Measurements from ENCODE around the gene FAM131B.
"Not testable (repeated sequence)": the region's sequence is repeated elsewhere in the genome, so short reads cannot be mapped to it uniquely, and the experiment has no call there.

The FAM131B gene

GRCh38 chr7:143362131-143363015 lies at the start of gene FAM131B:
FAM131B (minus strand) TSS chr7:143362713; CDS start chr7:143362603, 110 bp downstream.
- no peak for DNase-seq (ENCODE audit: low read depth in 2 of 2, low spot score in 1 of 2)

- DNase-seq (ENCODE audit: low read depth in 2 of 2, low spot score in 1 of 2): no peak
These were observed 49.6 kb upstream of the FAM131B start for GRCh38 chr7:143411976-143412708.

GRCh38 chr7:143410521-143411004 lies 48.0 kb upstream of the FAM131B start:
- DNase-seq (ENCODE audit: low read depth in 2 of 2, low spot score in 1 of 2): no peak

DNA sequence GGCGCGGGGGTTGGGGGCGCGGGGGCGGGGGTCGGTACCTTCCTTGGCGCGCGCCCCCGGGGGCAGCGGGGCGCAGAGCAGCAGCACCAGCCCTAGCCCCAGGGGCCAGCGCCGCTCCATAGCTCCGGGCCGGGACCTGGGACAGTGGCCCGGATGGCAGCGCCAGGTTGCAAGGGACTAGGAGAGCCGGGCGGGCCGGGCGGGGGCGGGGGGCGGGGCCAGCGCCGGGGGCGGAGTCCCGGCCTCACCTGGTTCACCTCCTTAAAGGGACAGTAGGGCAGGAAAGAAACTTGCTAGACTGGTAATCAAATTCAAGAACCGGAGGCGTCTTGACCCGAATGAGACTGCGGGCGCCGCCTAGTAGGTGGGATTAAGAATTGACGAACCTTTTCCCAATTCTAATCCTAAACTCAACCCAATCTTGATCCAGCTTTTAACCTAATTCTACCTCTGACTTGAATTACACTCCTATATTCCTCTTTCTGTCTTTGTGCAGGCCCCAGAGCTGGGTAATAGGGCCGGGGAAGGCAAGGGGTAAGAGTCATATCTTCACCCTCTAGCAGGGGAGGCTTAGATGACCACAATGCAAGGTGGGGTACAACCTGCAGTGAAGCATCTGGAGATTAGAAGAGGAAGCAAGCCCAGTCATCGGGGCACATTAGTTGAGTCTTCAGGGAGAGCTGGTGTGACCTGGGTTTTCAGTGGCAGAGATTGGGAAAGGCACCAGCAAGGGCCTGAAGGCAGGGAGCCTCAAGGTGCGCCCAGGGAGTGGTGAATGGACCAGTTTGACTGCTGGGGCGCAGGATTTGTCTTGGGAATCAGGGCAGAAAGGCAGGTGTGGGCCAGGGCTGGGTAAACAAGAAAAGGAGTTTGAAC lies 46.4 kb upstream of the FAM131B start, which contains the start of gene EPHA1:
Gene EPHA1 (minus strand): TSS at position 171 of the 876 bp plus-strand sequence. CDS start 51 bp downstream, at position 120.
- DNase-seq (ENCODE audit: low read depth in 2 of 2, low spot score in 1 of 2): peak in 1 of 2 donors; percentile 20

DNA sequence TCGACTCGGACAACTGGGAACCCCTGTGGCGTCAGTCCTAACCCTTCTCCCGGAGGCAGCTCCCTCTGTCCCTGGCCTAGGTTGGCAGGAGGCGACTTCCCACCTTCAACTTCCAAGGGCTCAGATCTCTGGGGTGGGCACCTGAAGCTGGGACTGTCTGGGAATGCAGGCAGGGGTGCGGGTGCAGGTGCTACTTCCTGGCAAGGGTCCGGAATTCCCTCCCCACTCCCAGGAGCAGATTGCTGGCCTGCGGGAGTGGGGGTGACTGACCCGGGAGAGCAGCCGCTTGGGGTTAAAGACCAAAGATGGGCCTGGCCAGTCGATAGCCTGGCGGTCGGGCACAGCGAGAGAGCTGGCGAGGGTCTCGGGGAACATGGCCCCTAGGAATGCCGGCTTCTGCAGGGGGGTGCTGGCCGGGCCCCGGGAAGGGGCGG lies 45.8 kb upstream of the FAM131B start:
- no peak for DNase-seq (ENCODE audit: low read depth in 2 of 2, low spot score in 1 of 2)

- no peak for DNase-seq (ENCODE audit: low read depth in 2 of 2, low spot score in 1 of 2)
These were observed 45.1 kb upstream of the FAM131B start for GRCh38 chr7:143407287-143408251.

- DNase-seq (ENCODE audit: low read depth in 2 of 2, low spot score in 1 of 2): no peak
These were observed 43.5 kb upstream of the FAM131B start for GRCh38 chr7:143406002-143406357.

DNA sequence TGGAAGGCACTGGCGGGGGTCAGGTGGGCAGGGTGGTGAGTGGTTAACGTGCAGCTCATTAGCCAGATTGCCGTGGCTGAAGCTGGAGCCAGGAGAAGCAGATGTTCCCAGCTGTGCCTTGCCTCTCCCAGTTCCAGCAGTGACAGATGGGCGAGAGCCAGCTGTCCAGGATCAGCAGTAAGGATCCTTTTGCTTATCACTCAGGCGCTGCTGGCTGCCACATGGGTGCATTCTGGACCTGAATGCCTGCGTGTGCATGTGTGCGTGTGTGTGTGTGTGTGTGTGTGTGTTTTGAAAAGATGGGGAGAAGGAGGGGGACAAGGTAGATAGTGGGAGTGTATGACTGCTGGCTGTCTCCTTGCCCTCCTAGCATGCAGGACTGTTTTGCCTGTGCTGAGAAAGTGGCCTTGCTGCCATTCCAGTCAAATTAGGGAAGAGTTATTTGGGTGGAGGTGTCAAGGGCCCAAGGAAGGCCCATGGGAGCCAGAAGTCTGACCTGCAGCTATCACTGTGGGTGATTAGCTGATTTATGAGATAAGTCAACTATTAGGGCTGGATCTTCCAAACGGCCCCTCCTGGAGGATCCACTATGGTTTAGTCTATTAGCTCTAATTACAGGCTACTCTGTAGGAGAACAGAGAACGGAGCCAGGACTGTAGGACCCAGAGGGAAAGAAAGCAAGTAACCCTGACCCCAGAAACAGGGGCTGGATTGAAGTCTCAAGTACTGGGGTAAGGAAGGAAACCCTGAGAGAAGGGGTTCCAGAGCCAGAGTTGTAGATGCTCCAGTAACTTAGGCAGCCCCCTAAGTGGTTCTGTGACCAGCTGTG lies 42.9 kb upstream of the FAM131B start:
- no peak for DNase-seq (ENCODE audit: low read depth in 2 of 2, low spot score in 1 of 2)

DNA sequence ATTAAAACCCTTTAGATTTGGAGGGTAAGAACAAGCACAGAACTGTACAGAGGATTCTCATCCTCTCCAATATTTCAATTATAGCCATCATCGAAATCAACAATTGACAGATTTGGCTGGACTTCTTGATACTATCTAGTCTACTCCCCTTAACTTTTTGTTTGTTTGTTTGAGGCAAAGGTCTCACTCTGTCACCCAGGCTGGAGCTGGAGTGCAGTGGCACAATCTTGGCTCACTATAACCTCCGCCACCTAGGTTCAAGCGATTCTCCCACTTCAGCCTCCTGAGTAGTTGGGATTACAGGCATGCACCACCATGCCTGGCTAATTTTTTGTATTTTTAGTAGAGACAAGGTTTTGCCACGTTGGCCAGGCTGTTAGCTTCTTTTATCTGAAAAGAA lies 39.7 kb upstream of the FAM131B start:
- DNase-seq (ENCODE audit: low read depth in 2 of 2, low spot score in 1 of 2): not testable (repeated sequence)

- DNase-seq (ENCODE audit: low read depth in 2 of 2, low spot score in 1 of 2): no peak
These were observed 38.8 kb upstream of the FAM131B start for GRCh38 chr7:143401265-143401664.

DNA sequence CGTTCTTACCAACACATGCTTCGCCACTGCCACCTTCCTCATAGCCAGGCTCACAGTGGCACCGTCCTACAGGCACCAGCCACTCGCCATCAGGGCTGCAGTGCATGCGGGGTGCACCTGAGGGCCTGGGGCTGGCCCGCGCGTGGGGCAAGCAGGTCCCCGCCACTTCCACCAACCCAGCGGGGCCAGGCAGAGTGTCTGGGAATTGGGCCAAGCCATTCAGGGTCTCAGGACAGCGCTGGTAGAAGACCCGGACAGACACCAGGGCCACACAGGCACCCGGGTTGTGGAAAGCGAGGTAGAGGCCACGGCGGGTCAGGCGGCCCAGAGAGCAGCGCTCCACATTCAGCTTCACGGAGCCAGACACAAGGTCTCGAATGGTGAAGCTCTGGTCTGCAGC lies 37.1 kb upstream of the FAM131B start:
- DNase-seq (ENCODE audit: low read depth in 2 of 2, low spot score in 1 of 2): no peak

DNA sequence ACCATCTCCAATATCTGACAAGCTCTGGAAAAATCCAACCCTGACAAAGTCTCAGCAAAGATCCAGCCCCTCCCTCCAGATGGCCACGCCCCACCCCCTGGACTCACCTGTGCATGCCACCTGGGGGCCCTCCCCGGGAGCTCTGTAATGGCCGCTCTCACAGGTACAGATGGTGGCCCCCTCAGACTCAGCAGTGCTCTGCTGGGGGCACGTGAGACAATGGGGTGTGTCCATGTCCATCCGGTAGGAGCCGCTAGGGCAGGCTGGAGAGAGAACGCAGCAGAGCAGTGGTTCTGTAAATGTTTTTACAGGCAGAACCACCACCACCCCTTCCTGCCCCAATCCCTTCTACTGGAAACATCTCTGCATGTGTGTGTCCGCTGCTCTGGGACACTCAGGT lies 36.6 kb upstream of the FAM131B start:
- DNase-seq (ENCODE audit: low read depth in 2 of 2, low spot score in 1 of 2): no peak

GRCh38 chr7:143398616-143399015 lies 36.1 kb upstream of the FAM131B start:
- no peak for DNase-seq (ENCODE audit: low read depth in 2 of 2, low spot score in 1 of 2)

DNA sequence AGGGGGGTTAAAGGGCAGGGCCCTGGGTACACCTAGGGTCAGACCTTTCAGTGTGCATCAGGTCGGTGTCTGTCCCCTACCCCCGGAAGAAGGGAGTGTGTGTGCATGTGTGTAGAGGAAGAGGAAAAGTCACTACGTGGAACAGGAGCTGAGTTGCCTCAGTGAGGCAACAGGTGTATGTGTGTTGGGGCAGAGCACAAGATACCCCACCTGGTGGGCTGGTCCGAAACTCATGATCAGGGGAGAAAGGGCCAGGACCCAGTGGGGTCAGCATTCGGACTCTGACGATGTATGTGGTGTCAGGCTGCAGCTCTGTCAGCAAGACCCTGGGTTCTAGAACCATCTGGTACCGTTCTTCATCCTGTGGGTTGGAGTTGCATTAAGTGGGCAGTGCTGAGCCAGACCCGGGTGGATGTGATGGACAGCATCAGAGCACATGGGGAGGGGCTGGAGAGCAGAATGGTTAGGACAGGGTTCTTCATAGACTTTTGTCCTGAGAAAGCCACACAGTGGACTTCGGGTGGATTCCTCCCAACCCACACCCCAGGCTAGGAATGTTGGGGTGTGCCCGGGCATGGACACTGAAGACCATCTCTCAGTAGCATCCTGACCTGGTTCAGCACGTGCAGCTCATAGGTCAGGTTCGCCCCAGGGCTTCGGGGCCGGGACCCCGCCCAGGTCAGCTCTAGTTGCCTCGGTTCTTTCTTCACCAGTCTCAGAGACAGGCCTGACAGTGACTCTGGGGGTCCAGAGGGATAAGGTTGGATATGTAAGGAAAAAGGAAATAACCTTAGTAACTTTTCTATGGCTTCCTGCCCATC lies 35.4 kb upstream of the FAM131B start:
- DNase-seq (ENCODE audit: low read depth in 2 of 2, low spot score in 1 of 2): no peak

DNA sequence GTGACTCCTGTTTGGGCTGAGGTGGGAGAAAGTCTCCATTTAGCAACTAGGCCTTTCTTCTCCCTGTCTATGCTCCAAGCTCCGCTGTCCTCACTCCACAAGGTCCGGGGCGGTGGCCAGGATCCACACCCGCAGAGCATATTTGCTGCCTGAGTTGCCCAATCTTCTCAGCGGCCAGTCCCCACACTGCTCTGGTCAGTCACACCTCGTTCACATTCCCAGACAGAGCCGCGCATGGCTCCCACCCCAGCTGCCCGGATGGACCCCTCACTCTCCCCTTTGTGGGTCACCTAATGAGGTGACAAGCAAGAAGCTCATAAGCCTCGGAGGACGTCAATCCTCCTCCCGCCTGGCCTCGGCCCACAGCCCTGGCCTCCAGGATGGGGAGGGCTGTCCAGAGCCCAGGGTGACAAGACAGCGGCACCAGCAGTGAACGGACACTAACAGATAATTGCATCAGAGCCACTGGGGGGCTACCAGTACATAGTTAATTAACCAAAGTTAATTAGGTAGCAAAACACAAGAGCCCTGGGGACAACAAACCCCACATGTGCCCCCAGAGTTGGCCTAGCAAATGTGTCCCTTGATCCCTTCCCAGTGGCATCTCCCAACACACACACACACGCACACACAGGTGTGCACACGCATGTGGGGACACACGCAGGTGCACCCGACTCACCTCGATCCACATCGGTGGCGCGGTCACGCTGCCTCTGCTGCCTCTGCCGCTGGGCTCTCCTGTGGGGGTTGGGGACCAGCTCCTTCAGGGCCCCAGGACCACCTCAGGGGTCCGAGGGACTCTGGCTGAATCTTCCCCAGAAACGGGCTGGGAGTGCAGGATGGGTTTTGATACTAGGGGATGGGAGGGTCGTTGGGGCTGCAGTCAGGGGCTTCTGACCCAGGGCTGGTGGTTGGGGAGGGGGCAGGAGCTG lies 34.4 kb upstream of the FAM131B start:
- DNase-seq (ENCODE audit: low read depth in 2 of 2, low spot score in 1 of 2): no peak

DNA sequence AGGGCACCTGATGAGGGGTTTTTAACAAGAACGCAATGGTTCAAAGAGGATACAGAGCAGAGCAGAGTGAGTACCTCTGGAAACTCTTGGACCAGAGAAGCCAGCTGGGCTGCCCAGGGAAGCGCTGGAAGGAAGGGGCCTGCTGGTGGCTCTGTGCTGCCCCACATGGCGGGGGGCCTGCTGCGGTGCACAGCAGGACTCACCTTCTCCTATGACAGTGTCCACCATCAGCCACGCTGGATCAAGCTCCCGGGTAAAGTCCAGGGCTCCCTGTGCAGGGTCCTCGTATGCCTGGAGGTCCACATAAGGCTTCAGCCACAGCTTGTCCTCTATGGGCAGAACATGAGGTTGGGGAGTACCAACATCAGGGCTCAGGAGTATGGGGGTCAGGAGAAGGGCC lies 33.7 kb upstream of the FAM131B start:
- no peak for DNase-seq (ENCODE audit: low read depth in 2 of 2, low spot score in 1 of 2)
